Suppressor macrophage treated with lipopolysaccharide for 1 hour (primary cell): Measurements from ENCODE around the gene PDIA5.
"Not testable (repeated sequence)": the region's sequence is repeated elsewhere in the genome, so short reads cannot be mapped to it uniquely, and the experiment has no call there.

Experiments
- DNase-seq, 3 donors: peaks; one replicate each; pipeline ENCODE4 v3.0.0-alpha.2; 2020 to 2022

PDIA5 gene

DNA sequence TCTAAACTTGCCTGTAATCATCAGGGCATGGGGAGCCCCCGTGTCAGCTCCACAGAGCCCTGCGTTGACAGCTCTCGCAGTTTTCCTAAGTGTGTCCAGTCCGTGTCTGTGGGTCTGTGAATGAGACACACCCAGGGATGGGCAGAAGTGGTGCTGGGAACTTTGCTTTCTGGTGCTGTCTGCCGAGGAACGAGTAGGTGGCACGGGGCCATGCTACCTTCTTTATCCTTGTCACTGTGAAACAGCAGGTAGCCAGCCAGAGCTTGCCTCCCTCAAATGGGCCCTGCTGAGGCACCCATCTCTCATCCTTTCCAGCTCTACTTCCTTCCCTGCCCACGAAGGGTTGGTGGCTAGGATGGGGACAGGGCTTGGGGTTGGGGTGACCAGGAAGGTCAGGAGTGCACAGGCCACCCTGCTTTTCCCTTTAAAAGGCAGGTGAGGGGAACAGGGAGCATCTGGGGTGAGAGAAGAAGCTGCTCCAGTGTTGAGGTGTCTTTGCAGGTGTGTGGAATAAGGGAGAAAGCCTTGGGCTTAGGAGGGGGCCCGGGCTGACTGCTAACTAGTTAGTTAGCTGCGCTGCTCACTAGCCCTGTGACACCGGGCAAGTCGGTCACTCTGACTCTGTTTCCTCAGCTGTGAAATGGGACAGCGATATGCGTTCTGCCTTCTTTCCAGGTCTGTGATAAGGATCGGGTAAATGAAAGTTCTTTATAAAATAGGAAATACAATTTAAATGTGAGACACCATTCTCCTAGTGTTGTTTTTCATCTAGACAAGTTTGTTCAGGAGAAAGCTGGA lies 27.9 kb downstream of the PDIA5 start:
- no peak for DNase-seq

DNA sequence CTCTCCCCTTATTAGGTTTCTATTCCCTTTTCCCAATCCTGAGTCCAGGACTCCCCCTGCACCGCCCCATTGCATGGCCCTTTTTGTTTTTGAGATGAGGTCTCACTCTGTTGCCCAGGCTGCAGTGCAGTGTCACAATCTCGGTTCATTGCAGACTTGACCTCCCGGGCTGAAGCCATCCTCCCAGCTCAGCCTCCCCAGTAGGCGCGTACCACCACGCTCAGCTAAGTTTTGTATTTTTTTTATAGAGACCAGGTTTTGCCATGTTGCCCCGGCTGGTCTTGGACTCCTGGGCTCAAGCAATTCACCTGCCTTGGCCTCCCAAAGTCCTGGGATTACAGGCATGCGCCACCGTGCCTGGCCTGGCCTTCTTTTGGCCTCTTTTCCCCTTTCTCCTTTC lies 29.3 kb downstream of the PDIA5 start:
- no peak for DNase-seq

DNA sequence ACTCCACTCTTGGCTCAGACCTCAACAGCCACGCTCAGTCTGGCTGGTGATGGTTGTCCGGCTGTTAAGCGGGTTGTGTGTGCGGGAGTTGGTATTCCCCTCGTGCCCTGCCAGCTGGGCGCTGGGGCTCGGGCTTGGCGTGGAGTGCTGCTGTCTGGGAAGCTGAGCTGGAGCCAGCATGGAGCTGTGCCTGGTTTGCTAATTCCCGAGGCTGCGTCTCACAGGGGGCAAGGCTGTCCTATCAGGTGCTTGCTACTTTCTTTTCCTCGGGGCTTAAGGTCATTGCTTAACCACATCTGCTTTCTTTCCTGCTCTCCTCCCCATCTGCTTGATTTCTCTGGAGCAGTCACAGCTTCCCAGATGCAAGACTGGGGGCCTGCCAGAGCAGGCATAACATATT lies 29.9 kb downstream of the PDIA5 start:
- DNase-seq, result no peak

DNA sequence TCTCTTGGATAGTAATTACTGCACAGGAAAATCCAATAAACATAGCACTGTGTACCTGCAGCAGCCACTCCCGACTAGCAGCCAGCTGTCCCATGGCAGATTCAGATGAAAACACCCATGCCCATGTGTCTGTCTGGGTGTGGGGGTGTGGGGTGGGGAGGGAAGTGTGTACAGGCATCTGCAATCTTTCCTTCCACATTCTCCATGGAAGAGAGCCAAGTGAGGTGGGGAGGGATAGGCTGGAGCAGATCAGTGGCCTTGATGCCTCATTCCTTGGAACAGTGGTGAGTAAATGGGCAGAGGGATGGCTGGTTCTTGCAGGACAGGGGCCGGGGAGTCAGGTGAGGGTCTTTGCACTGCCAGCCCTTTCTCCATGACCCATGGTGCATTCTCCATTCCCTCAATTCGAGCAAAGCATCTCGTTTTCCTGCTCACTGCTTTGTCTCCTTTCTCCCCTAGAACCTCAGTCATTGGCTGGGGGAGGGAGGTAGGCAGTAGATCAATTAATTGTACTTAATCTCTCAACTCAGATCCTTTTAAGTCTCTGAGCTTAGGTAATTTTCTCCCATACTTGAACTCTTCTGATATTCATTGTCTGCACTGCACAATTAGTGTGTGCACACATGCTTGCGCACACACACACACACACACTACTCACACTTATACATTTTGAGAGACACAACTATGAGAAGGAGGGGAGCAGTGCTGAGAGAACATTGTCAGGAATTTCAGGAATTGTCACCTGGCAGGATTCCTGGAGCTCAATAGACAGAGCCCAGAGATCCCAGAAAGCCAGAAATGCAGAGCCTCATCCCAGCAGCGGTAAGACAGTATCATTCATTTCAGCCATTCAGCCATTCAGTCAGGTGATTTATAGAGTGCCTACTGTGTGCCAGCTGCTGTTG lies 31.9 kb downstream of the PDIA5 start:
- DNase-seq, result no peak

DNA sequence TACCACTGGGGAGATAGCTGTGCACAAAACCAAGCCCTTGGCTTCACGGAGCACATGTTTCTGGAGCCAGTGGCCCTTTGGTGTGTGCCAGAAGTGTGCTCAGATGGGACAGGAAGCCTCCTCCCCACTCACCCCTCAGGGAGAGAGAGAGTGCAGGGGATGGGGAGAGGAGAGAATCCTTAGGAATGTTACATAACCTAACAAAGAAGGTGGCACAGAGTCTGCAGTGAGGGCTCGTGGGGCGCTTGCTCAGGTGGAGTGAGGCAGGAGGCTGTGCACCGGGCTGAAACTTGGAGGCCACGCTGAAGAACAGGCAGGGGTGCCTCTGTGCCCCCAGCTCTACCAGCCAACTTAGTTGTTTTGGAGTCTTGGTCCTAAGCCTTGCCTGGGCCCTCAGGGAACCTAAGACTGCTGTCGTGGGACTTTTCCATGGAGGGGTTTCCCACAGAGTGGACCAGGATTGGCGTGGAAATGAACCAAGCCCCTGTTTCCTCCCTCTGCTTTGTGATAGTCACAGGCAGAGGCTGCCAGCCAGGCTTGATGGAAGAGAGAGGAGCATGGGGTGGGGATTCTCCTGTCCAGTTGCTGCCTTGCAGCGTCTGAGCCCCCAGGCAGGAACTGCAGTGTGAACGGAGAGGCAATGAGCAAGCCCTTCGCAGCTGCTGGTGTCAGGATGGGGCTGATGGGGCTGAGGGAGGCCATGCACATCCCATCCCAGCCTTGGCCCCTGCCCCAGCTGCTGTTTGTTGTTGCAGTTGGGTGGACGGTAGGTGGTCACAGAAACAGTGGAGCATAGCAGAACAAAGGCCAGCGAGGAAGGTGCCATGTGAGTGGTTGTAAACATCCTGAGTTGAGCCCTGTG lies 32.7 kb downstream of the PDIA5 start:
- no peak for DNase-seq

DNA sequence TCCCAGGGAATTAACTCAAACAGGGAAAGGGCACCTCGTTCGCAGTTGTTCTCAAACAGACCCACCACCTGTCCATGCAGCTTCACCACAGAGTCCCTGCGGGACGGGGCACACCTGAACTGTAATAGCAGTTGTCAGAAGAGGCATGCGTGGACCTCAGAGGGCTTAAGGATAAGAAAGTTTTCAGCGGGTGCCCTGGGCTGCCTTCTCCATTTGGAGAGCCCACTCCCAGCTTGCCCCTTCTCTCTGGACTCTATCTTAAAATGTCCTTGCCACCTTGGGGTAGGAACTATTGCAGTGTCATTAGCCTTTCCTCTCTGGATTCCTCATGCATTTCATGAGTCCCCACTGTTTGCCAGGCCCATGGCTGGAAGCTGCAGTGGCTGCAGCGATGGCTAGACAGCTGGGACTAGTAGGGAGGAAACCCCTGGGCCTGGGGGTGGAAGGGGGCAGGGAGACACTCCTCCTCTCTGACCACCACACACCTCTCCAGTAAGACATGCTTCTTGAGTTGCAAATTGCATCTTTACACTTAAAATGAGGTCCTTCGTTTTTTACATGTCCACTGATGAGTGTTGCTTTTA lies 33.5 kb downstream of the PDIA5 start:
- no peak for DNase-seq

DNA sequence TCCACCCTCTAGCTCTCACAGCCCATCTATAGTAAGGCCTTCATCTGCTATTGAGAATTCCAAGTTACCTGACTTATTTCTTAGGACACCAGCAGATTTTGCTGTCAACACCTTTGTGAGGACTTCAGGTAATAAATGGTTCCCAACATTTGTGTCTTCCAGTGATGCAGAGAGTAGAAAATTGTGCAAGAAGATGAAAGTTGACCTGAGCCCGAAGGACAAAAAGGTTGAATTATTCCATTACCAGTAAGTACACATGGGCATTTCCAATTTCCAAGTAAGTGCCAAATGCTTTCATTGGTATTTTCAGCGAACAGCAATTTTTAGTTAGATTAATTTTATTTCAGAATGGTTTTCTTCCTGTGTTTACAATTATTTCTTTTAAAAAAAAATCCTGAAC lies 35.4 kb downstream of the PDIA5 start:
- DNase-seq, result no peak

DNA sequence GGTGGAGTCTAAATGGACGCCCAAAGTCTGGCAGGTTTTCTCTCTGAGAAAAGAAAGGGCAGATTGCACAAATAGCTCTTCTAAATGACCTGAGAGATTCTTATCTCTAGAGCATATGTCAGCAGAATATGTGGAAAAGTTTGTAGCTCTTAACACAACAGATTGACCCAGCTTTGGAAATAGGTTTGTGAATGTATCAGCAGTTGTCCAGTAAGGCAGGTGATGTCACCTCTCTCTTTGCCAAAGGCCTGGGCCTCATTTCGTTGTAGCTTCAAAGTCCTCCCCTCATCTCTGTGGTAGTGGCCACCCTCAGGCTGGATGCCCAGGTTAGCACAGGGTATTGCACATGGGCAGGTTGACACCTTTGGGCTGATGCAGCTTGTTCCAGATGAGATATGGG lies 36.0 kb downstream of the PDIA5 start:
- no peak for DNase-seq

DNA sequence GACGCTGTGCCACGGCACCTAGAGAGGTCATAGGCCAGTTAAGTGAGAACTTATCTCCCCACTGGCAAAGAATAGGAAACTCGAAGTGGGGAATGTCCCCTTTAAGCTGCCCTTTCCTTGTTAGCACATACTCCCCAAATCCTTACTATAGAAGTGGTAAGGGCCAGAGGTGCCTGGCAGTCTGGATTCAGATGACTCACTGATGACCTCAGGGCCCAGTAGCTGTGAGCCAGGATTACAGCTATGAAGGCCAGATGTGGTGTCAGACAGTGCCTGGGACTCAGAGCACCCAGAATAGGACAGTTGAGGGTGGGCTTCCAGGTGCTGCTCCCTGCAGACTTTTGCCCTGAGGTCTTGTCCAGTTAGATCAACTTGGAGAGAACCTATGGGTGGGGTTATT lies 37.7 kb downstream of the PDIA5 start:
- DNase-seq, result peak; percentile 26 to 37 (median 33)

DNA sequence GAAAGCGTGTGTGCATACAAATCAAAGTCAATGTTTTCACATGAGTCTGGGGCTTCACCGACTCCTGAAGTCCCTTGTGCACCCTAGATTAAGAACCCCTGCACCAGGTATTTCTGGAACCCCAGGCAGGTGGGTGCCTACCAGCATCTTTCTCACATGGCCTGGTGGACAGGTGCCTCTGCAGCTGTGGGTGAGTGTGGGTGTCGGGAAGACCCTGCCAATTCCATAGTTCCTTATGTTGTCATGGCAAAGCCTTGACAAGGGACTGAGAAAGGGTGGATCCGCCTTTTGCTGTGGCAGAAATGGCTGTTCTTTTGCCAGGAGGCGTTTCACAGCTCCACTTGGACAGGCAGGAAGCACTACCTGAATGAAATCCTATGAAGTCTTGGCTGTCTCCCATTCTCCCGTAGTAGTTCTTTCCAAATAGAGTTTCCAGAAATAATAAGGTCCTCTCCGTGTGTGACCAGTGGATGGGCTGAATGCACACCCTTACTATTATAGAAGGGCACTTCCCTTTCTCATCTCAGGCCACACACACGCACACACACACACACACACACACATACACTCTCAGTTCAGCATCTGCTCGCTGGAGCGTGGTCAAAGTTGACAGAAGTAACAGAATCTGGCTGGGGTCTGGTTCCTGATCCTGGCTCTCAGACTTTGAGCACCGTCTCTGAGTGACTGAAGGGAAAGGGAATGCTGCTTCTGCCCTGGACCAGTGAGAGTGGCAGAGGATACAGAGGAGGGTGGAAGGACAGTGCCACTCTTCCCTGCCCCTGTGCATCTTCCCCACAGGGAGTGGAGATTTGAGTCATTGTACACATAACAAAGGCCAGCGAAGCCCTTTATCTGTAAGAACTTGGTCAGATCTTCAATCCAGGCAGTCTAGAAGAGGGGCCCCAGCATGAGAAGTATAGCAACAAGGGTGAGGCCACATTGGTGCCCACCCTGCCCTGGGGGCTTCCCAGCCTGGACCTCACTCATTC lies 38.7 kb downstream of the PDIA5 start:
- peak in 1 of 3 donors; percentile 20 for DNase-seq

DNA sequence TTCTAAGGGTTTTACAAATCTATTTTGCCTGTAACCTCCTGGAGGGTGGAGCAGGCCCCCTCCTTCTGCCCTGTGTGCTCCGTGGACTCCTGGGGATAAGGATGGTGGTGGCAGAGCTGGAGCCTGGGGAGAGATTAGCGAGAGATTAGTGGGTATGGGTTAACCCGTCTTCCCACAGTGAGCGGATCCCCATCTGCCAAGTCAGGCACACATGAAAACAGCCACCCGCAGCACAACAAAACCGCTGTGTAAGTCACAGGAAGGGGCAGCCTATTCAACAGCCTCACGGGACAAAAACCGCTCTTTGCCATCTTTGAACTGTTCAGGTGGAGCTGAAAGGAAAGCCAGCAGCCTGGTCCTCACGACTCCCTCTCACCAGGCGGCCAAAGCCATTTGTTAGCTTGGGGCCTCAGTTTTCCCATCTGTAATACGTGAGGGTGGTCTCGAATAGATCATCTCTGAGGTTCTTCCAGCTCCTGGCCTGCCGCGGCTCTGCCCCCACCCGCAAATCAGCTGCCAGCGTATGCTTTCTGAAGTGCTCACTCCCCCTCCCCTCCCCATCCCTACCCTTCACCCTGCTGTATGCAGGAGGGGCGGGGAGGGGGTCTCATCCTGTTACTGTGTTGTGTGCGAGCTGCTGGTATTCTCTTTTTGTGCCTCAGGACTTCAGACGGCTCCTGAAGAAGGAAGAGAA lies 43.6 kb downstream of the PDIA5 start:
- DNase-seq, result no peak

DNA sequence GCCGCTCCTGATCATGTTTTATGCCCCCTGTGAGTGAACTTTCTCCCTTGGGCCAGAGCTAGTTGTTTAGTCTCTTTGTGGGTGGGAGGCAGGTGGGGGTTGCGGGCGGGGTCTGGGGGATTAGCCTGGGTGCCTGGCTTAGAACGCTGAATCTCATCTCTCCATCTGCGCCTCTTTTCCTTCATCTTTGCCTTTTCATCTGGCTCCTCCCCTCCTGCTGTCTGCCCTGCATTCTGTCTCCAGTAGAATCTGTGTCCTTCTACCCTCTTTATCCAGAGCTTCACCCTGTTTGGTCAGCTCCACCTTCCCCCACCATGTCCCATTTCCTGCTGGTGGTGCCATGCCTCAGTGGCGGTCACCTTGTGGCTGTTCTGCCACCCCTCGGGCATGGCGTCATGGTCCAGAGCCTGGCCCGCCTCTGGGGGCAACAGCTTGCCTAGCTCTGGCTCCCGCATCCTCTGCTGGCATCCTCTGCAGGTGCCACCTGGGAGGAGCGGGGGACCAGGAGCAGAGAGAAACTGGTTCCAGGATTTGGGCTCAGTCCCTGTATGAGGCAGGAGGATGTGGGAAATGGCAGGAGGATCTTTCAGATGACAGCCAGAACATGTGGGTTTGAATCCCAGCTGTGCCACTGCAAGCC lies 44.3 kb downstream of the PDIA5 start:
- no peak for DNase-seq

DNA sequence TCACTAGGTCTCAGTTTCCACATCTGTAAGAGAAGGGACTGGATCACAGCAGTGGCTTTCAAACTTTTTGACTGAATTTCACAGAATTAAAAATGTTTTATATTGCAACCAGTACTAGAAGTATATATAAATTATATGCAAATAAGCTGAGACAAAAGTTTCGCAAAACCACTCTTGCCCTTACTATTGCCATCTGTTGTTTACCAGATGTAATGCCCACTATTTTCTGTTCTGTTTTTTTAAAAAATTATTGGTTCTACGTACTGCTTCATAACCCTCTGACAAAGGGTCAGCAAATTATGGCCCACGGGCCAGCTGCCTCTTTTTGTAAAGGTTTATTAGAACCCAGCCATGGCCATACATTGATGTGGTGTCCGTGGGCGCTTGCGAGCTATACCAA lies 44.8 kb downstream of the PDIA5 start:
- DNase-seq, result no peak

DNA sequence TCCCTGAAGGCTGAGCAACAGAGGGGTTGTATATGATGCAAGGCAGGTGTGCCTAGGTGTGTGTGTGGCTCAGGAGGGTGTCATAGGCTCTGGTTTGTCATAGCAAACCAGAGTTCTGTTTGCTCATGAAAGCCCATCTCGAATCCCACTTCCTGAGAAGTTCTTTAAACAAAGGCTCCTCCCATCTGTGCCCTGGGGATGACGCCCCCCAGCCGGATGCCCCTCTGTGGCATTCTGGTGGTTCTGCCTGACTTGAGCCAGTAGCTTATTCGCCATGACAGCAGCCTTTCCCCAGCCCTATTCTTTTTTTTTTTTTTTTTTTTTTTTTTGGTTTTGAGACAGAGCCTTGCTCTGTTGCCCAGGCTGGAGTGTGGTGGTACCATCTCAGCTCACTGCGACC lies 45.4 kb downstream of the PDIA5 start:
- DNase-seq, result no peak

DNA sequence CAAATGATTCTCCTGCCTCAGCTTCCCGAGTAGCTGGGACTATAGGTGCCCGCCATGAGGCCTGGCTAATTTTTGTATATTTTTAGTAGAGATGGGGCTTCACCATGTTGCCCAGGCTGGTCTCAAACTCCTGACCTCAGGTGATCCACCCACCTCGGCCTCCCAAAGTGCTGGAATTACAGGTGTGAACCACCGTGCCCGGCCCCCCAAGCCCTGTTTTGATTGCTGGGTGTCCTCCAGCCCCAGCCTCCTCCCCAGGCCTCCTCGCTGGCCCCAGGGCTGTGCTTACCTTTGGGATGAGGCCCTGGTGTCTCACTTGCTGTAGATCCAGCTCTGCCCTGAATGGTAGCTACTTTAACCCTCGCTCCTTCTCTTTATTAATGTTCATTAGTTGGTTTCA lies 45.8 kb downstream of the PDIA5 start:
- DNase-seq, result not testable (repeated sequence)

DNA sequence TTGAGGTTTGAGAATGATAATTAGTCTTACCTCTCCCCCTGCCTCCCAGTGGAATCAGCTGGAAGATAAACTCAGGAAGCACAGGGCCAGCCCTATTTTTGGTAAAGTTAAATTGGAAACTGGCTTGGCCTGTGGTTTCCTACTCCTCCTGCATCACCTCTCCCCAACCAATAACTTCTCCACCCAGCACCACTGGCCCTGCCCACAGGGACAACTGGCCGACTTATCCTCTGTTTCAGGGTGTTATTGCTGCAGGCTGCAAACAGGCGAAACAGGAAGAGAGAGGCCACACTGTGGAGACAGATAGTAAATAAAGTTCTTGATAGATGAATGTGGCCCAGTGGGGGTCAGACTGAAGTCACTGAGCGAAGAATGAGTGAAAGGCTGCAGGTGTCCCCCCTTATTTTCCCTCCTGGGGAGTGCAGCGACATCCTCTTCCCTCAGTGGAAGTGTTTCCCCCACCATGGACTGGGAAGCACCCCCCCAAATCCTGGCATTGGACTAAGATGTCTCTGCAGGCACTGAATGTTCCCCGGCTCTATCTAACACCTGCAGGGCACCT lies 47.1 kb downstream of the PDIA5 start:
- DNase-seq, result peak in 1 of 3 donors; percentile 11

DNA sequence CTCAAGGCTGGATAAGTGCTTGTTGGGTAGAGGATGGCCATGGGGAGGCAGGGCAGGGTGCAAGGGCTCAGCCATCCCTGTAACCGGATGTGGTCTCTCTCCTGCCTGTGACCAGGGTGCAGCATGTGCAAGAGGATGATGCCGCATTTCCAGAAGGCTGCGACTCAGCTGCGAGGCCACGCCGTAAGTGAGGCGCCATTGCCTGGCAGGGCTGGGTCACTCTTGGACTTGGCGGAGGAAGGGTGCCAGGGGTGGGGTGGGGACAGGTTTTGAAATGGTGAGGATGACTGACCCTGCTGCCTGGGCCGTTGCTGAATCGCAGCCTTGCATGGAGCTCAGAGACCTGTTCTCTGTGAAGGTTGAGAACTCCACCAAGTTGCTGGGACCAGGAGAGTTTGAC lies 49.3 kb downstream of the PDIA5 start:
- DNase-seq, result no peak

DNA sequence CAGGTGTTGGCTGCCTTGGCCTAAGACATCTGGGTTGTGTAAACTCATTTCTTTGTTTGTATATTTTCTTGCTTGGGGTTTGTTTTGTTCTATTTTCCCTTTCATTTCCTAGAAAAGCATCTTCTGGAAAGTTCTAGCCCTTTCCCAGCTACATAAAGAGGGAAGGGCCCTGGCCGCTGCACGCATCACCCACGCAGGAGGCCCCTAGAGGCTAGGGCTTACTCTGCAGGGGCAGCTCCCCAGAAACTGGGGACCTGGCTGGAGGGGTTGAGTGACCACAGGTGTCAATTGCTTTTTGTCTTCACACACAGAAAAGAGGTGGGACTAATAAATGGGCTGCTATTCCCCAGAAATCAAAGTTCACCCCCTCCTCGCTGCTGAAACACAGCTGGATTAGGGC lies 52.6 kb downstream of the PDIA5 start:
- DNase-seq, result no peak

DNA sequence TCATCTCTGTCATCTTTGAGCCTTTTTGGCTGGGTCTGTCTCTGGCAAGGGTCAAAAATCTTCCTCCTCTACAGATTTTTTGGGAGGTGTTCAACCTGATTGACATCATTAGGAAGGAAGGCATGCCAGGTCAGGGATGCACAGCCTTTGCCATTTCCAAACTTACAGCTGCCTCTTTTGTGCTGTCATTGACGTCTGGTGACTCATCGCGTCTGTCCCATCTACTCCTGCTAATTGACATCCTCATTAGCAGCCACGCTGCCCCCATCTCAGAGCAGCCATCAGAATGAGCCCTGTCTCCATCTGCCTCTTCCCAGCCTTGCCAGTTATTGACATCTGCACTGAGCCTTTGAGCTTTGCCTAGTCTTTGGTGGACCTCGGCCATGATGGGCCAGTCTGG lies 53.0 kb downstream of the PDIA5 start:
- no peak for DNase-seq

DNA sequence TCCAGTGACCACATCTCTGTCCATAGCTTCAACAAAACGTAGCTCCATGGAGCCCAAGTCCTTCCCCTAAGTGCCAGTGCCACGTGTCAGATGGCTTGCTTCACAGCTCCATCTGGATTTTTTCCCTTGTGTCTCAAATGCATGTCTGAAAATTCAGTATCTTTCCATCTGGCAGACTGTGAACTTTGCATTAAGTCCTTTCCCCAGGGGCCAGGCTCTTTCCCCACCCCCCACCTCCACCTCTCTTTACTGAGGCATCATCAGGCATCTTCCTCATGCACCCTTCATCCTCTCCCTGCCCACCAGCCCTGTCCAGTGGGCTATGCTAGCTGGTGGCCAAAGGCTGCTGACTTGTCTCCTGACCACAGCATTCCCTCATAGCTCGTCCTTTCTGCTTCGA lies 53.7 kb downstream of the PDIA5 start:
- no peak for DNase-seq
